Measurements from ENCODE around the gene ROS1.

The ROS1 gene

DNA sequence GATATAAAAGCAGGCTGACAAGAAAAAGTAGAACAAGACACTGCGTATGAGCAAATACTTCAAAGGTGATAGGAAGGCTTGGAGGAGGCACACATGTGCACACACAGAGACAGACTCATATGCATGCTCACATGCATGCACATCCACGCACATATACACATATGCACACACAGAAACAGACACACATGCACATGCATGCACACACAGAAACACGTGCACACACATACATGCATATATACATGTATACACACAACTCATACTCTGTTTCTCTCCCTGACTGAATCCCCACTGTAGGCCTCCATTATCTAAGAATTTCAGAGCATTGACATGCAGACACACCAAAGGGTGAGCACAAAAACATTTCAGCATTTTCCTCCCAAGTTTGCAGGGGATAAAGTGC is 116.7 kb downstream of the ROS1 start:
- no peak for DNase-seq (ENCODE audit: low read depth)

DNA sequence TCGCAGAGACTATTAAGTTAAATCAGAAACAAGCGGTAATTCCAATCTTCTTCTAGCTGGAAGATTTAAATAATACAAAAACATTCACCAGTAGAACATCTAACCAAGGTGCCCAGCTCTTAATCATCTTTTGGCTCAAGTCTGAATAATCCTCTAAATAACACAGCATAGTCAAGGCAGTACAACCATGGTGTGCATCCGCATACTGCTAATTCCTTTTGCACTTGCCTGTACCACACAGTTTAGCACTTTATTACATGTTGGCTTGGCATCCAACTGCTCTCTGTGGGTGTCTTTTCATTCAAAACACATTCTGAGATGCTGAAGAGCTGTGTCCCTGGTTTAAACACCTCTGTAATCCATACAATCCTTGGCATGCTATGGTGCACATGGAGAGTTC is 118.1 kb downstream of the ROS1 start:
- no peak for DNase-seq (ENCODE audit: low read depth)

DNA sequence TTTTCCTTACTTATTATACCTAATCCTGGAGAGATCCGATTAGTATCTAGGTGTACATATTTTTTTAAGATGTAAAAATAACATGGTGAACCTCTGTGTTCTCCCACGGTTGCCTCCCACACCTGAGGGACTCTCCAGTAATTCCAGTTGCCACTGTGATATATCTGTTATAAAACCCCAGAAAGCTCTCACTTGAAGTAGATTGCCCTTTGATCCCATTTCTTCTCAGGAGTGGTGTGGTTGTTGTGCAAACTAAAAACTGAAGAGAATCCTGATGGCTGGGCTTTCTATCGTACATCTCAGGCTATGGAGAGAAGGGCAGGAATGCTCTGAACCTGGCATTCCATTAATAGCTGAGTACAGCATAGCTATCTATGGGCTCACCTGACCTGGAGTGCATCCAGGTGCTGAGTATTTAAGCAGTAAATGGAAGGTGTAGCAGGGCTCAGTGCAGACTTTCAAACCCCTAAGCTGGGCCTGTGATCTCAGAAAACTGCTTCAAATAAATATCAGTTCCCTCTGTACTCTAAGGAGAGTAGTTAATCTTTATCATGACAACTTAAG is 119.4 kb downstream of the ROS1 start:
- no peak for DNase-seq (ENCODE audit: low read depth)

DNA sequence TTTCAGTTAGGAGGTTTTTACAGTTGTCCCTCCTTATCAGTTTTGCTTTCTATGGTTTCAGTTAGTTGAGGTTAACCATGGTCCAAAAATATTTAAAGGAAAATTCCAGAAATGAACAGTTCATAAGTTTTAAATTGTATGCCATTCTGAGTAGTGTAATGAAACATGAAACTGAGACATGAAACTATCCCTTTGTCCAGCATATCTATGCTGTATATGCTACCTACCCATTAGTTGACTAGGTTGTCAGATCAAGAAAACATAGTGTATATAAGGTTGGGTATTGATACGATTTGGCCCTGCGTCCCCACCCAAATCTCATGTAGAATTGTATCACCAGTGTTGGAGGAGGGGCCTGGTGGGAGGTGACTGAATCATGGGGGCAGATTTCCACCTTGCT is 121.3 kb downstream of the ROS1 start:
- no peak for DNase-seq (ENCODE audit: low read depth)

DNA sequence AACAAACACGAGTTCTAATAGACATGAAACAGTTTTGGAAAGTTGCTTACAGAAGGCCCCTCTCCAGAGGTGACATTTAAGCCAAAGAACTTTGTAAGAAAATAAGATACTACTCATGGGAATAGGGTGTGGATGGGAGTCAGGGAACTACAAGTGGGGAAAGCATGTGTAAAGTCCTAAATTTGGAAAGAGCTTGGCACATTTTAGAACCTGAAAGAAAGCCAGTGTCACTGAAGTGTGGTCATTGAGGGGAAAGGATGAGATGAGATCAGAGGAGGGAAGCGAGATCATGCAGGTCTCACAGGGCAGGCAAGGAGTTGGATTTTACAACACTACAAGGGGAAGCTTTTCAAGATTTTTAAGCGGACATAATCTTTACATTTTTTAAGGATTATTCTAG is 122.4 kb downstream of the ROS1 start:
- DNase-seq (ENCODE audit: low read depth) = no peak

DNA sequence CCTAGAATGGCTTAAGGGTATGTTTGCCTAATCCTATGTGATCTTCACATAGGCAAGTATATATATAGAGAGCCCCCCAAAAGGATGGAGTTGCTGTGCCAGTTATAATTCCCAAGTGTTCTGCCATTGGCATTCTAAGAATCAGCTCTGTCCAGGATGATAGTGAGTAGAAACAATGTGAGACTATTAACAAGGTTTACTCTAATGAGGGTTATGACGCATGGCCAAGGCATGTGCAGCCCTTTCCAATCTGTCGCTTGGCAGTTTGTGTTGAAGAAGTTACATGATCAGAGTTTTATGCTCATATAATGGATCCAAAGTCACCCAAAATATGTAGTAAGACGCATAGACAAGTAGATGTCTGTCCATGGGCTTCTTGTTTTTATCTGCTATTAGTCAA is 126.8 kb downstream of the ROS1 start:
- no peak for DNase-seq (ENCODE audit: low read depth)

DNA sequence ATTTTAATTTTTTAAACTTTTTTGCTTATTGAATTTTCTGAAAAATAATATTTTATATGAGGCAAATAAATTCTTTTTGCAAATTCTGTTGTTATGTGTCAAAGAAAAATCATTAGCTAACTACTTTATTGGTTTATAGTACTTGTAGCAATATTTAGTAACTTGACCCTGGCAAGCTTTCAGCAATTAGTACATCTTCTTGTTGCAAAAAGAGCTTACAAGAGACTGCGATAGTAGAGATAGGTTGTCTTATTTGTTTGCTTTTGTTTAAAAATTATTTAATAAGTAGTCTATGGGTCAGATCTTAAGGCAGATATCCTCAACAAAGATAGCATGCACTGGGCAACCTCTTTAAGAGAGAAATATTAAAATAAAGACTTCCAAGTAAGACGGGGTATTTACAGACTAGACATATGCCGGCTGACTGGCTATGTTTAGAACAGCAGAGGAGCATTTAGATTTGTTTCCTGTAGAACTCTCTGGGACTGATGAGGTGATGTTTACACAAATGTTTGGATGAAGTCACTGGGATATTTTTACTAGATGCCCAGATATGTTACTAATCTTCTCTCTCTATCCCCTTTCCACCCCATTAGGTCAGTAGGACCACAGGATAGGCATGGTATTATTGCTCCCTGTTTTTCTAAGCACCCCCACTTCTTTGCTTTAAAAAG is 135.4 kb downstream of the ROS1 start:
- no peak for DNase-seq (ENCODE audit: low read depth)

DNA sequence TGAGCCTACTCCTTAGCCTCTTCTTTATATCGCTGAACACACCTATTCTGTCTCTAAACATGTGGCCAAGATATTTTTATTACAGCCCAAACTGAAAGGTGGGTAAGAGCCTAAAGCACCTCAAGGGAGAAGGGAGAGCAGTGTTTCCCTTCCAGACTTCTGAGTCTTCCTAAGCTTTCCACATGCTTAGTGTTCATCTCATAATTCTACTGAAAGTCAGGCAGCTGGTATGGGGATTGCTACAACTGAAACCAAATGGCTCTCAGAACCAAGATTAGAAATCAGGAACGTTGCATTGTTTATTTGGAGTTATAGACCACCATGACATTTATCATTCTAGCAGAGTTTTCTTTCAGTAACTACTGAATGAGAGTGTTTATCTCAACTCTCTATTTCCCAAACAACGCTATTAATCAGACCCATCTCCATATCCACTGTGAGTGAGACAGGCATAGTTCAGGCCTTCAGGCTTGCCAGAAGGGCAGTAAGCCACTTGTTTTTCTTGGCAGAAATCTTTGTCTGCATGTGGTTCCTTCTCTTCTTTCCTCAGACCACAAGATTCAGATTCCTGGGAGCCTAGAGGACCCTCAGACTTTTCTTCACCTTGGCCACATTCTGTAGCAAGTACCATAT is 137.5 kb downstream of the ROS1 start:
- DNase-seq (ENCODE audit: low read depth) = peak; percentile 39

DNA sequence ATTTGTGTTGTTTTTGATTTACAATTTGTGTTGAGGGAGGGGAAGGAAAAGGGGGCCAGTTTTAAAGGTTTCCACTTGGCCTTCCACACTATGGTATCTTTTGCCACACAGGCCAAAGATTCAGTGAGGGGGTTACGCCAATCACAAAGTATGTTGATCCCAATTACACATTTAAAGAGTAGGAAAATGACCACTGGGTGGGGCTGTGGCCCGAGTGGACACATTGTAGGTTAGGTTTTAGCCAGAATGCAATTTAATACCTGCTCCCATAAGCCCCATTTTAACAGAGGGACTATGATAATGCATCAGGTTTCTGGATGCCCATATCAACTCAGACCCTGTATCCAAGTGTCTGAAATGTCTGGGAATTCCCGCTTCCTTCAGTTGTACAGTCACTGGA is 144.8 kb downstream of the ROS1 start:
- DNase-seq (ENCODE audit: low read depth) = no peak

DNA sequence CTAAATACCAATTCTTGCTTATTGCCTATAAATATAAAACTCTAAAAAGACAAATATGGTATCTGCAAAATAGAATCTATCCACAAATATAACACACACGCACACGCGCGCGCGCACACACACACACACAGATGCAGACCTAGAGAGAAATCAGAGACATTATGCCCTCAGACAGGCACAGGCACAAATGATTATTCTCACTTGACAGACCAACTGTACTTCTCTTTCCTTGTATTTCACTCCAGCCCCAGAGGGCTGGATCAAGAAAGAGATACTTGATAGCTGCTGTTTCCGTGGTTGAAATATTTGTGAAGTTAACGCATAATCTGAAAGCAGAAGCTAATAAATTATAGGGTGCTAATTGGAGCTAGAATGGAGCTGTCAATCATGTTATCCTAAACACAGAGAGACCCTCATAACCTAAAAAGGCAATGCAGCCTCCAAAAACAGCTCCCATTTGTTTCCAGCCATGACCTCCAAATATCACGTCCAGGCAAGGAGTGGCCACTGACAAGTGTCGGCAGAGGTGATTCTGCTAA is 148.9 kb downstream of the ROS1 start:
- DNase-seq (ENCODE audit: low read depth) = no peak

DNA sequence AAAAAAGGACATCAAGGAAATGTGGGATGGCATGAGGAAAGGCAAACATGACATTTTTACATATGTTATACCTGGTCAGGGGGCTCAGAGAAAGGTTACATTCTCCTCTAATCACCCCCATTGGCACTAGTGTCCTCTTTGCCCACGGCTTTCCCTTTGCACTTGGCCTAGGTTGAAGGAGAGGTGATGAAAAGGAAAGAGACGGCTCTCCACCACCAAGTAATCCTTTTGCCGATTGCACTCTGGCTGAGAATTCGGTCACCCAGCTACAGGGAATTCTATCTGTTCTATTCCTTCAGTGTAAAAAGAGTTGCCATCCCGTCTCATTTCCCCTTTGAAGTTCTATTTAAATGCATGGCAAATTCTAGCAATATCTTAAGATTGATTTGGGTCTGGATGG is 150.0 kb downstream of the ROS1 start:
- no peak for DNase-seq (ENCODE audit: low read depth)

DNA sequence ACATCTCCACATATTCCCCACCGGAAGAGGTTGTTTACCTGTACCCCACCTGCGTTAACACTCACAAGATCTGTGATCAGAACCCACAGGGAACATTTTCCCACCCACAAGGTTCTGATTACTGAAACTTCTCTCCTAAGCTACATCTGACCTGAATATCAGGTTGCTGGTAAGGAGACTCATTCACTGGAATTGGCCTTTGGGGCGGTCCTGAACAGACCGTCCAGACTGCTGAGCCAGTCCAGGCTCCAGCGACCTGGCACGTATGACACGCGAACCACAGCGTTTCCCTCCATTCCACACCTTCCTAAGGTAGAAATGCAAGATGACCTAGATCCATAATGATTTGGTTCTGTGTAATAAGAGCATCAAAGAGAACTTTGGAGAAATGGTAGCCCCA is 150.5 kb downstream of the ROS1 start:
- DNase-seq (ENCODE audit: low read depth) = no peak

DNA sequence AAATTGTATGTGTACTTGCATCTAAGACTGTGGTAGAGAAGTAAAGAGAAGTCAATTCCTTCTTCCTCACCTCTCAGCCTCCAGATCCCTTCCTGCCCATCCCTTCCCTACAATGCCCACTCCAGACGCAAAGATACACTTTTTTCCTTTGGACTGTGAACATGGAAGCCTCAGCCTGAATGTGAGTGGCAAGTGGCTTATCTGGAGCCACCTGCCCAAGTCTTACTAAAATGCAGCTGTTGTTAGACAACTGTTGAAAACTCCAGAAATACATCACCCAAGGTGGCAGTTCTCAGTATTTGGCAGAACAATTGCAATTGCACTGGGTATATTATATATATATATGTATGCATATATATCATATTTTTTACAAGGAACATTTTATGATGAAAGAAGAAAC is 152.9 kb downstream of the ROS1 start:
- no peak for DNase-seq (ENCODE audit: low read depth)

DNA sequence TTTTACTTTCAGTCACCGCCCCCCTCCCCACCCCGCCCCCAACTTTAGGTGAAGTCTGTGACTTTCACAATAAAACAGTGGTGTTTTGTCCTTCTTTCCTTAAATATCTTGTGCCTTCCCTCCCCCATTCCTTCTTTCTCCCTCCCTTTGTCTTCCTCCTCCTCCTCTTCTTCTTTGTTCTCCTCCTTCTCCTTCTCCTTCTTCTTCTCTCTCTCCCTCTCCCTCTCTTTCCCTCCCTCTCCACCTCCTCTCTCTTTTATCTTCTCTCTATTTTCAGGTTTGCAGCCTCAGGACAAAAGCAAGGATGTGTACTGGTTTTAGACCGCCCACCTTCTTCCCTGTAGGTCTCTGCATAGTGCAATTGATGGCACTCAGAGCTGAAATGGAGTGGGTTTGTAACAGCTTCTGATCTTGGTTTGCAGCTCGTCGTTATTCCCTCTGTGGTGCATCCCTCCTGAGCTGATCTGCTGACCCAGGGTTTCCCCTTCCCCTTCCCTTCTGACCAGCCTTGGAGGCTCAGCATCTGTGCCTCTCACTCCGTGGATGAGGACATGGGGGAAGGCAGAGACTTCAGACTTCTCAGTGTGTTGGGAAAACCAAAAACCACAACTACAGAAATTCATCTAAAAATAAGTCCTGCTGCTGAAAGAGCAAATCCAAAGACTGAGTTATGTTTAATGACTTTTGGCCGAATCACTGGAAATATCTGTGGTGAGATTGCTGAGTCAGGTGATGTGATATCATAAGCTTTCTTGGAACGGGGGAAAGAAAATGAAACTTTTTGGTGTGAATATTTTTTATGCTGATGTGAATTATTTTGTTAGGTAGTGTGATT is 153.5 kb downstream of the ROS1 start:
- DNase-seq (ENCODE audit: low read depth) = peak; percentile 48

DNA sequence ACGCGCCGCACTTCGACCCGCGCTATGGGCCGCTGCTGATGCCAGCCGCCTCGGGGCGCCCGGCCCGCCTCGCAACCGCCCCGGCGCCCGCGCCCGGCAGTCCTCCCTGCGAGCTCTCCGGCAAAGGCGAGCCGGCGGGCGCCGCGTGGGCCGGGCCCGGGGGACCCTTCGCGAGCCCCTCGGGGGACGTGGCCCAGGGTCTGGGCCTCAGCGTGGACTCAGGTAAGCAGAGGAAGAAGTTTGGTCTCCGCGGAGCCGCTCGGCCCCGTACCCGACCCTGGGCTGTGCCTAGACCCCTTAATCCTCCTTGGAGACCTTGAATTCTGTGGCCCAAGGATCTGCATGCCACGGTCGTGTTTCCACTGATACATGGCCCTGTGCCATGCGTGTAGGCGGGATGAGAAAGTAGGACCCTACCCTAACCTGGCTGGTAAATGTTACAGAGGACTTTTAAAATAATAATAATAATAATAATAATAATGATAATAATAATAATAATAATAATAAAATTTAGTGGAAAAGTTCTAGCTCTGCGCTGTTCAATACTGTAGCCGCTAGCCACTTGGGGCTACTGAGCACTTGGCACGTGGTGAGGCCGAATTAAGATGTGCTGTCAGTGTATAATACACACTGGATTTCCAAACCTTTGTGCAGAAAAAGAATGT is 154.8 kb downstream of the ROS1 start:
- DNase-seq (ENCODE audit: low read depth) = no peak

DNA sequence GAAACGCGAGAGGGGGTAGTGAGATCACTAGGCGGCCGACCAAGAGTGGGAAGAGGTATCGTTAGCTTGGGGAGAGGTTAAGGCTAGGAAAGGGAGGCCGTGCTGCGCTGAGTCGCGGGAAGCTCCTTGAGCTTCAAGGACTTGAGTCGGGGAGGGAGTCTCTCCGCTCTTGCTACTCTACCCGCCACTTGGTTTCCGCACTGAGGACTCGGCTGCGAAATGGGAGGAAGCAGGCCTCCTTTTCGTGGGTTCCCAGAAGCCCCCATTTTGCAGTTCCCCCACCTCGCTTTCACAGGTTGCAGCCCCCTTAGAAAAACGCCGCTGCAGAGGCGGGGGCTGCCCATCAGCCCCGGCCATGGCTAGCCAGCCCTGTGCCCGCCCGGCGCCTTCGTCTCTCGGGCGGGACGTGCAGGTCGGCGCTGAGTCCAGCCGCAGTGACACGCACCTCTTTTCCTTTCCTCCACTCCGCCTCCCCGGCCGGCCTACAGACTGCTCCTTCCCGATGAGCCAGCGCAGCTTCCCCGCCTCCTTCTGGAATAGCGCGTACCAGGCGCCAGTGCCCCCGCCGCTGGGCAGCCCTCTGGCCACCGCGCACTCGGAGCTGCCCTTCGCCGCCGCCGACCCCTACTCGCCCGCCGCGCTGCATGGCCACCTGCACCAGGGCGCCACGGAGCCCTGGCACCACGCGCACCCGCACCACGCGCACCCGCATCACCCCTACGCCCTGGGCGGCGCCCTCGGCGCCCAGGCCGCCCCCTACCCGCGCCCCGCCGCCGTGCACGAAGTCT is 155.5 kb downstream of the ROS1 start:
- DNase-seq (ENCODE audit: low read depth) = peak; percentile 10

DNA sequence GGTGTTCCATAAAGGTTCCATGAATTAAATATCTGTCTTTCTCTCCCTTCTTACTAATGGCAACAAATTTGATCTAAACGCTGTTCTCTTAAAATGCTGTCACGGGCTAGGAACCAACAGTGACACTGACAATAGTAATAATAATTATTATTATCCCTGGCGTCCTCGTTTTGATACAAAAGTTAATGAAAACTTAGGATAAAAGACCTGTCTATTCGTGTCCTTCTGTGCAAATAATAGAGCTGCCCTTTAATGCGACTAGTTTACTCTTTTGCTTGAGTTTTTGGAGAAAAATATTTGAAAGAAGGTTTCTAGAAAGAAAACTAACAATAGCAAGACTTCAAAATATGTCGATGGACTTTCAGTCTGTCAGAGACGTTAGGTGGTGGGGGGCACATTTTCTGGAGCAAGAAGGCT is 156.1 kb downstream of the ROS1 start:
- DNase-seq (ENCODE audit: low read depth) = no peak

DNA sequence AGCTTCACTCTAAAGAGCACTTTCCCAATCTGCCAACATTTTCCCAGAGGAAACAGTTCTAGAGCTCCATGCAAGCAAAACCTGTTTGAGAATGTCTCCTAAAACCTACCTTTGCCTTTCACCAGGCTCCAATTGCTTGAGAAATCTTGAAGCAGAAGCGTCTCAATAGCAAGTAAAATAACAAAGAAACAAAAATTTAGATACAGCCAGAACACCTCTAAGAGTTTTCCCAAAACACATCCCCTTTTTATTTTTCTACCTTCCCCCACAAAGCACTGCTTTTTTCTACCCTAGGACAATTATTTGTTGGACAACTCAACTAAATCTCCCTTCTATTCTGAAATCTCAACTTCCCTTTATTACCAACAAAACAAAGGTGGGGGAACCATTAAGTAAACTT is 156.8 kb downstream of the ROS1 start:
- no peak for DNase-seq (ENCODE audit: low read depth)

DNA sequence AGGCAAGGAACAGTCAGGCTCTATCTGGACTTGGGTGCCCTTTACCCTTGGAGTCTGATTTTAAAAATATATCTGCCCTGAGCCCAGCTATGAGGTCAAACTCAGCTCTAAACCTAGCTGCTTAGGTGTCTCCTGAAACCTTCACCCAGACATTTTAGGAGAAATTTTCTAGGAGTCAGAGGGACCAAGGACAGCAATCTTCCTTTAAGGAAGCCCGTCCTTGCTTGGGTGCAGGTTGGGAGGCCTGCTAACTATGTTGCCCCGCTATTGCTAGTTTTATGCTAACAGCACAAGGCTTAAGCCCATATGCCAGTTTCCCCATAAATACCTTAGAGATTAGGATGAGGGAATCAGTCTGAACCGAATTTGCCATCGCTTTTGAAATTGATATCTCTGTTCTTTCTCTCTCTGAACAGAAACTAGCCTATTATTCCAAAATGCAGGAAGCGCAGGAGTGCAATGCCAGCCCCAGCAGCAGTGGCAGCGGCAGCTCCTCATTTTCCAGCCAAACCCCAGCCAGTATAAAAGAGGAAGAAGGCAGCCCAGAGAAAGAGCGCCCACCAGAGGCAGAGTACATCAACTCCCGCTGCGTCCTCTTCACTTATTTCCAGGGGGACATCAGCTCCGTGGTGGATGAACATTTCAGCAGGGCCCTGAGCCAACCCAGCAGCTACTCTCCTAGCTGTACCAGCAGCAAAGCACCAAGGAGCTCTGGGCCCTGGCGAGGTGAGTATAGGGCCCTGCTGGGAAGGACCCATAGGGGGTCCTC is 157.8 kb downstream of the ROS1 start:
- no peak for DNase-seq (ENCODE audit: low read depth)

DNA sequence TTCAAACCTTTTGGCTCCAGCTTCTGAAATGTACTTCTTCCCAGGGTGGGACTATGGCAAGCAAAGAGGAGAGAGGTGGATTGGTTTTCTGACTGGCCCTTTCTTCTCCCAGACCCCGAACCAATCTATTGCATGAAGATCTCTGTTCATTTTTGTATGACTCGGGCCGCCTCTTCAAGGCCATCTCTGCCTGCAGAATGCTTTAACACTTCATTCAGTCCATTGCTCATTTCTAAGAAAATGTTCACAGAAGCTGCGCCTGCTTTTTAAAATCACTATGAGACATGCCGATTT is 158.7 kb downstream of the ROS1 start:
- DNase-seq (ENCODE audit: low read depth) = no peak

Measured in amniotic epithelial cell (primary cell).